GM19193 (cell line): ENCODE results near the gene PTF1A.

Experiments
- POLR2A ChIP-seq: IDR thresholded peaks from 4 replicates; pipeline ENCODE4 v1.6.1; 2011; ENCODE audit not compliant: insufficient read depth, insufficient read length; ENCODE audit errors: extremely low read depth

PTF1A gene

GRCh38 chr10:23173214-23174073 is 18.7 kb upstream of the PTF1A start:
- TF ChIP-seq POLR2A = no peak

GRCh38 chr10:23174074-23174976 is 17.8 kb upstream of the PTF1A start:
- no peak for TF ChIP-seq POLR2A

GRCh38 chr10:23174977-23175512 is 17.1 kb upstream of the PTF1A start:
- no peak for TF ChIP-seq POLR2A

DNA sequence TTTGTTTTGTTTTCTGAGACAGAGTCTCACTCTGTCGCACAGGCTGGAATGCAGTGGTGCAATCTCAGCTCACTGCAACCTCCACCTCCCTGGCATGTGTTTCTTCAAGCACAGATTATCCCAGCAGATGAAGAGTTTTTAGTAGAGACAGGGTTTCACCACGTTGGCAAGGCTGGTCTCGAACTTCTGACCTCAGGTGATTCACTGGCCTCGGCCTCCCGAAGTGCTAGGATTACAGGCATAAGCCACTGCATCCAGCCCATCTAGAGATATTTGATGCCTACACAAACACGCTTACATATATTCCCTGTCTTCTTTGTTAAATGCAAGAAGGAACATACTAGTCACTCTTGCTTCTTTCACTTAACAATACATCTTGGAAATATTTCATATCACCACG is 5.9 kb upstream of the PTF1A start:
- no peak for TF ChIP-seq POLR2A

DNA sequence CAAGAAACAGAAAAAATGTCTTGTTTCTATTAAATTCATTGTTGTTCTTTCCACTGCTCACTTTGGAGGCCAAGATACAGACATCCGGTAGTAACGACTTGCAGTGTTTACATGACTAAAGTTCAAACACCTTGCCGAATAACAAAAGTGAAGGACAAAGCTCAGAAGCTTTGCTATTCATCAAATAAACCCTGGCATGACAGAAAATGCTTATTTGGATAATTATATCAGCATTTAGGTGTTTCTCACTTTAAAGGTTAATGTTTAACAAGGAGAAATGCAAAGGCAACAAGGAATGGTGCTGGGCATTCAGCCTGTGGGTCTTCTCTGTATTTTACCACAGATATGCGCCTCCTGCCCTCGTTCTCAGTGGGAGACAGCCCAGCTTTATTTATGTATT is 5.4 kb upstream of the PTF1A start:
- no peak for TF ChIP-seq POLR2A

DNA sequence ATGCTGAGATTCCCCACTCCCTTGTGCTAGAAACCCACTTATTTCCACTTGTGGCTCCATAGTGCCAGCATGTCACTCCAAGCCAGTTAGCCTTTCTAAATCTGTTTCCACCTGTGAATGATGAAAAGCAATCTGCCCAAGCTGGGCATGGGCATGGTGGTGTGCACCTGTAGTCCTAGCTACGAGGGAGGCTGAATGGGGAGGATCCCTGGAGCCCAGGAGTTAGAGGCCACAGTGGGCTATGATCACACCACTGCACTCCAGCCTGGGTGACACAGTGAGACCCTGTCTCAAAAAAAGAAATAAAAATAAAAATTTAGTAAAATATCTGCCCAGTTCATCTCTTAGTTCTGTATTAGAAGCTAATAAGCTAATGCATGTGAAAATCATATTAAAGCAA is 5.0 kb upstream of the PTF1A start:
- no peak for TF ChIP-seq POLR2A

DNA sequence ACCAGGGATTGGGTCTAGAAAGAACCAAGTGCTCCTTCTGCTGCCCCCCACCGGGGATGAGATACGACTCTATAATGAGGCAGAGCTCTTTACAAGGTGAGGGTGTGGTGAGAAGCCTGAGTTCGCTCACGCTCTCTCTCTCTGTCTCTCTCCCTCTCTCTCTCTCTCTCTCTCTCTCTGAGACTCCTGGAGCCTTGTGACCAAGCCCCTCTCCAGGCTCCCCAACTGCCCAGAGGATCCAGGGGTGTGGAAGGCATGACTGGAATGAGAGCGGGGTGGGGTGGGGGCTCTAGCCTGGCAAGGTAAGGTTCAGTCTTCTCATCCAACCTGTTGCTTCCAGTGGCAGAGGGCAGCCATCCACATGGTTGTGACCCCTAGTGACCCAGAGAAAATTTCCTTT is 3.1 kb upstream of the PTF1A start:
- TF ChIP-seq POLR2A = no peak

GRCh38 chr10:23190872-23191763 is 994 bp upstream of the PTF1A start:
- no peak for TF ChIP-seq POLR2A

DNA sequence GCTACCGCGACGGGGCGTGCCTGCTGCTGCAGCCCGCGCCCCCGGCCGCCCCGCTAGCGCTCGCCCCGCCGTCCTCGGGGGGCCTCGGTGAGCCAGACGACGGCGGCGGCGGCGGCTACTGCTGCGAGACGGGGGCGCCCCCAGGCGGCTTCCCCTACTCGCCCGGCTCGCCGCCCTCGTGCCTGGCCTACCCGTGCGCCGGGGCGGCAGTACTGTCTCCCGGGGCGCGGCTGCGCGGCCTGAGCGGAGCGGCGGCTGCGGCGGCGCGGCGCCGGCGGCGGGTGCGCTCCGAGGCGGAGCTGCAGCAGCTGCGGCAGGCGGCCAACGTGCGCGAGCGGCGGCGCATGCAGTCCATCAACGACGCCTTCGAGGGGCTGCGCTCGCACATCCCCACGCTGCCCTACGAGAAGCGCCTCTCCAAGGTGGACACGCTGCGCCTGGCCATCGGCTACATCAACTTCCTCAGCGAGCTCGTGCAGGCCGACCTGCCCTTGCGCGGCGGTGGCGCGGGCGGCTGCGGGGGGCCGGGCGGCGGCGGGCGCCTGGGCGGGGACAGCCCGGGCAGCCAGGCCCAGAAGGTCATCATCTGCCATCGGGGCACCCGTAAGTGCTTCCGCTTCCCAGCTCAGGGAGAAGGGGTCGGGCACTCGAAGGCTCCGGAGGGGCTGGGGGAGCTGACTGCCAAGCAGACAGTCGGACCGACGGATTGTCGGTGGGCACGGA is 761 bp downstream of the PTF1A start:
- no peak for TF ChIP-seq POLR2A

DNA sequence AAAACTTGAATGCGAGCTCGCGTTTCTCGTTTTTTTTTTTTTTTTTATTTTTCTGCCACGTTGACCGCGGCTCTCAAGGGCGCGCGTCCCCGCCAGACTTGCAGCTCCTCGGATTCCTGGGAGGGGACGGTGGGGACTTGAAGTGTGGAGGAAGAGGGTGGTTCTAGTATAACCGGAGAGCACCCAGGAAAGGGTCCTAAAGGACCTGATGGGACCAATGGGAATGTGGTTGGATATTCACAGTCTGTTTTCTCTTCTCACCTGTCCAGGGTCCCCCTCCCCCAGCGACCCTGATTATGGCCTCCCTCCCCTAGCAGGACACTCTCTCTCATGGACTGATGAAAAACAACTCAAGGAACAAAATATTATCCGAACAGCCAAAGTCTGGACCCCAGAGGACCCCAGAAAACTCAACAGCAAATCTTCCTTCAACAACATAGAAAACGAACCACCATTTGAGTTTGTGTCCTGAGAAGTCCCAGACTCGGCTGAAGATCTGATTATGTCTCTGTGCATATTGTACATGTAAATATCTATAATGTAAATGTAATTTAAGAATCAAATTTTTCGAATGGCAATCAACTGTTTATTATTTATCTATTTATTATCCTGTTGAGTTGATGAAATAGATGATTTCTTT is 1.4 kb downstream of the PTF1A start:
- no peak for TF ChIP-seq POLR2A

DNA sequence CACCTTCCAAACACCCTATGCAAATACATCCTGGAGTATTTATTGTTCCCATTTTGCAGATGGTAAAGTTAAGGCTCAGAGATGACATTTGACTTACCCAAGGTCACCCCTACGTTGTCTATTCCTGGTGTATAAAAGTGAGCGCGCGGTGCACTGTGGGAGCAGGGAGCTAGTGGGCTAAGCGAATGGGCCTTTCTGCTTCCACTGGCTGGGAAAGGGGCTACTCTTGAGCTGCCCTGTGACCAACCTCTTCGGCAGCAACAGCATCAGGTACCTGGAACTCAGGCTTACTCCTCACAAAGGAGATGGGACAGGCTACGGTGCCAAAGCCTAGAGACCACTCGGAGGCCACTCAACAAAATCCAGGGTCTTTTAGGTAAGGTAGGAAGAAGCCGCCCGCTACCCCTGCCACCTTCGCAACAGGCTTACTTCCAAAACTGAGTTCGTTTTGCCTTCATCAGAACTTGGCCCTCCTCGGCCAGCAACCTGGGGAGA is 2.4 kb downstream of the PTF1A start:
- no peak for TF ChIP-seq POLR2A

DNA sequence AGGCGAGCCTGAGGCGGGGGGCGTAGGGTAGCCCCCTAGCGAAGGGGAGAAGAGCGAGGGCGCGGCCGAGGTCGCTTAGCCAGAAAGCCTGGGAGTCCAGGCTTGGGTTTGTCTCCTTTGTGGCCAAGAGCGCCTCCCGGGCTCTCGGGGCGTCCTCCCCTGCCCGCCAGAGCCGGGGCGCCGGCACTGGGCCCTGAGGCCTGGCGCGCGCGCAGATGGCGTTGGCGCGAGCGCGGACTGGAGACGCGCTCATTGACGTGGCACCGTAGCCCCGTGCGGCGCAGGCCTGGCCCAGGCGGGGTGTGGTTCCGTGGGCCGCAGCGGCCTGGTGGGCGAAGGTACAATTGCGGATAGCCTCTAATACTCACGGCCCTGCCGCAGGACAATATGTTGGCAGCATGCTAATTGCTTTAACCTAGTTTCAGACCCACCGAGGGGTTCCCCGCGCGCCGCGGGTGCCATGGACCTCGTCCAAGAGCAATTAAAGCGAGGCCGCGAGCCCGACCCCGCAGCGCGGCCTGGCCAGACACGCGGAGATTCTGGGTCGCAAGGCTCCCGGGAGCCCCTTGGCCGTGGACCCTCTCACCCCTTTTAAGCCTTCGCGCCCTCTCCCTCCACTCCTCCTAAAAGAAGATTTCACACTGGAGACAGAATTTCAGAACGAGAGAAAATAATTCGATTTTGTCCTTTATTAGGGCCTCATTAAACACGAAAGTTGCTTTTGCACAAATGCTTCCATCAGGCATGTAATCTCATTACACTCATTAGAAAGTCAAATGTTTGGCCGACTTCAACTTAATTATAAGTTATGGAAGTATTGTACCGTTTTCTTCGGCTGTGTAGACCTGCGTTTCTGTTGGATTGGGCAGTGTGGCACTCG is 3.1 kb downstream of the PTF1A start:
- TF ChIP-seq POLR2A = no peak

GRCh38 chr10:23195846-23196600 is 3.9 kb downstream of the PTF1A start:
- no peak for TF ChIP-seq POLR2A
